ENCODE results near the gene ZCCHC9.
"Not testable (repeated sequence)": the region's sequence is repeated elsewhere in the genome, so short reads cannot be mapped to it uniquely, and the experiment has no call there.

The ZCCHC9 gene

GRCh38 chr5:81301271-81302015 lies at the start of gene ZCCHC9:
Gene ZCCHC9, plus strand, starts transcription at chr5:81301587. Its CDS starts 3,171 bp downstream, at chr5:81304758.
- DNase-seq (ENCODE audit: low read depth in 3 of 3), result peak; percentile 87 to 92 (median 90)

- DNase-seq (ENCODE audit: low read depth in 3 of 3), result no peak
These were observed 49.5 kb upstream of the ZCCHC9 start for GRCh38 chr5:81251922-81252321.

GRCh38 chr5:81252904-81253303 lies 48.5 kb upstream of the ZCCHC9 start:
- no peak for DNase-seq (ENCODE audit: low read depth in 3 of 3)

- no peak for DNase-seq (ENCODE audit: low read depth in 3 of 3)
These were observed 47.5 kb upstream of the ZCCHC9 start for GRCh38 chr5:81253875-81254274.

GRCh38 chr5:81254886-81255559 lies 46.4 kb upstream of the ZCCHC9 start:
- DNase-seq (ENCODE audit: low read depth in 3 of 3), result no peak

- DNase-seq (ENCODE audit: low read depth in 3 of 3), result no peak
These were observed 44.6 kb upstream of the ZCCHC9 start for GRCh38 chr5:81256766-81257165.

GRCh38 chr5:81262796-81263195 lies 38.6 kb upstream of the ZCCHC9 start:
- DNase-seq (ENCODE audit: low read depth in 3 of 3), result not testable (repeated sequence)

GRCh38 chr5:81265101-81265500 lies 36.3 kb upstream of the ZCCHC9 start:
- DNase-seq (ENCODE audit: low read depth in 3 of 3), result no peak

- DNase-seq (ENCODE audit: low read depth in 3 of 3), result no peak
These were observed 32.7 kb upstream of the ZCCHC9 start for GRCh38 chr5:81268521-81269196.

GRCh38 chr5:81269751-81270393 lies 31.5 kb upstream of the ZCCHC9 start:
- no peak for DNase-seq (ENCODE audit: low read depth in 3 of 3)

GRCh38 chr5:81270394-81271027 lies 30.9 kb upstream of the ZCCHC9 start:
- DNase-seq (ENCODE audit: low read depth in 3 of 3), result not testable (repeated sequence)

GRCh38 chr5:81283976-81284375 lies 17.4 kb upstream of the ZCCHC9 start:
- DNase-seq (ENCODE audit: low read depth in 3 of 3), result no peak

- no peak for DNase-seq (ENCODE audit: low read depth in 3 of 3)
These were observed 15.2 kb upstream of the ZCCHC9 start for GRCh38 chr5:81286059-81286617.

GRCh38 chr5:81288021-81288433 lies 13.4 kb upstream of the ZCCHC9 start:
- DNase-seq (ENCODE audit: low read depth in 3 of 3), result no peak

GRCh38 chr5:81290146-81290545 lies 11.2 kb upstream of the ZCCHC9 start:
- no peak for DNase-seq (ENCODE audit: low read depth in 3 of 3)

- DNase-seq (ENCODE audit: low read depth in 3 of 3), result no peak
These were observed 9.3 kb upstream of the ZCCHC9 start for GRCh38 chr5:81292130-81292529.

GRCh38 chr5:81294021-81294420 lies 7.4 kb upstream of the ZCCHC9 start:
- DNase-seq (ENCODE audit: low read depth in 3 of 3), result not testable (repeated sequence)

GRCh38 chr5:81297531-81297930 lies 3.9 kb upstream of the ZCCHC9 start:
- no peak for DNase-seq (ENCODE audit: low read depth in 3 of 3)

- DNase-seq (ENCODE audit: low read depth in 3 of 3), result no peak
These were observed 491 bp upstream of the ZCCHC9 start for GRCh38 chr5:81300921-81301270.

GRCh38 chr5:81302596-81302995 lies 1.2 kb downstream of the ZCCHC9 start:
- DNase-seq (ENCODE audit: low read depth in 3 of 3), result no peak

GRCh38 chr5:81303563-81303962 lies 2.2 kb downstream of the ZCCHC9 start:
- DNase-seq (ENCODE audit: low read depth in 3 of 3), result no peak
